Measurements from ENCODE around the gene VPS37C.

DNA sequence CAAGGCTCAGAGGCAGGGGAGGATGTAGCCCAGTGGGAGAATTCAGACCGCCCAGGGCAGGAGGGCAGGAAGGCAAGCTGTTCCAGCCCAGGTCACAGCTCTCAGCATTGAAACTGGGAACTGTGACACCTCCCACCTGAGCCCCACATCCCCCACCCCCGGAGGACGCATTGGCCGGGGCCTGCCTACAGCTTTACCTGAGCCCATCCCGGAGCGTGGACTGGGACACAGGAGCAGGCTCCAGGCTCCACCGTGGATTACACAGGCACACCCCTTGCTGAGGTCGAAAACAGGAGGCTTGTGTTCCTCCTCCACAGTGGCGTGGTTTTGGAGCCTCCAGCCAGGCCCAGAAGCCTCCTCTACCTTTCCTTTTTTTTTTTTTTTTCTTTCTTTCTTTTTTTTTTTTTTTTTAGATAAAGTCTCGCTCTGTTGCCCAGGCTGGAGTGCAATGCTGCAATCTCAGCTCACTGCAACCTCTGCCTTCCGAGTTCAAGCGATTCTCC lies 33.0 kb upstream of the VPS37C start:
- no peak for TF ChIP-seq JUN (IDR thresholded peaks at IDR 0.05)
- TF ChIP-seq, protein P1, sequence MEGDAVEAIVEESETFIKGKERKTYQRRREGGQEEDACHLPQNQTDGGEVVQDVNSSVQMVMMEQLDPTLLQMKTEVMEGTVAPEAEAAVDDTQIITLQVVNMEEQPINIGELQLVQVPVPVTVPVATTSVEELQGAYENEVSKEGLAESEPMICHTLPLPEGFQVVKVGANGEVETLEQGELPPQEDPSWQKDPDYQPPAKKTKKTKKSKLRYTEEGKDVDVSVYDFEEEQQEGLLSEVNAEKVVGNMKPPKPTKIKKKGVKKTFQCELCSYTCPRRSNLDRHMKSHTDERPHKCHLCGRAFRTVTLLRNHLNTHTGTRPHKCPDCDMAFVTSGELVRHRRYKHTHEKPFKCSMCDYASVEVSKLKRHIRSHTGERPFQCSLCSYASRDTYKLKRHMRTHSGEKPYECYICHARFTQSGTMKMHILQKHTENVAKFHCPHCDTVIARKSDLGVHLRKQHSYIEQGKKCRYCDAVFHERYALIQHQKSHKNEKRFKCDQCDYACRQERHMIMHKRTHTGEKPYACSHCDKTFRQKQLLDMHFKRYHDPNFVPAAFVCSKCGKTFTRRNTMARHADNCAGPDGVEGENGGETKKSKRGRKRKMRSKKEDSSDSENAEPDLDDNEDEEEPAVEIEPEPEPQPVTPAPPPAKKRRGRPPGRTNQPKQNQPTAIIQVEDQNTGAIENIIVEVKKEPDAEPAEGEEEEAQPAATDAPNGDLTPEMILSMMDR (IDR thresholded peaks at IDR 0.05): no peak
- no peak for TF ChIP-seq RAD21 (conservative IDR thresholded peaks at IDR 0.05 in 1 of 2, IDR thresholded peaks at IDR 0.05 in 1 of 2)
- no peak for TF ChIP-seq RNF2 (IDR thresholded peaks at IDR 0.05; ENCODE audit: borderline replicate concordance, low read depth)
- no peak for TF ChIP-seq POLR2A (IDR thresholded peaks at IDR 0.05; ENCODE audit: low read length)
- TF ChIP-seq FOSB (CRISPR knock-in tag; IDR thresholded peaks at IDR 0.05): no peak
- TF ChIP-seq BHLHE40 (IDR thresholded peaks at IDR 0.05; ENCODE audit: low read depth, low read length): no peak
- no peak for TF ChIP-seq EP300 (IDR thresholded peaks at IDR 0.05)
- TF ChIP-seq, protein P2, sequence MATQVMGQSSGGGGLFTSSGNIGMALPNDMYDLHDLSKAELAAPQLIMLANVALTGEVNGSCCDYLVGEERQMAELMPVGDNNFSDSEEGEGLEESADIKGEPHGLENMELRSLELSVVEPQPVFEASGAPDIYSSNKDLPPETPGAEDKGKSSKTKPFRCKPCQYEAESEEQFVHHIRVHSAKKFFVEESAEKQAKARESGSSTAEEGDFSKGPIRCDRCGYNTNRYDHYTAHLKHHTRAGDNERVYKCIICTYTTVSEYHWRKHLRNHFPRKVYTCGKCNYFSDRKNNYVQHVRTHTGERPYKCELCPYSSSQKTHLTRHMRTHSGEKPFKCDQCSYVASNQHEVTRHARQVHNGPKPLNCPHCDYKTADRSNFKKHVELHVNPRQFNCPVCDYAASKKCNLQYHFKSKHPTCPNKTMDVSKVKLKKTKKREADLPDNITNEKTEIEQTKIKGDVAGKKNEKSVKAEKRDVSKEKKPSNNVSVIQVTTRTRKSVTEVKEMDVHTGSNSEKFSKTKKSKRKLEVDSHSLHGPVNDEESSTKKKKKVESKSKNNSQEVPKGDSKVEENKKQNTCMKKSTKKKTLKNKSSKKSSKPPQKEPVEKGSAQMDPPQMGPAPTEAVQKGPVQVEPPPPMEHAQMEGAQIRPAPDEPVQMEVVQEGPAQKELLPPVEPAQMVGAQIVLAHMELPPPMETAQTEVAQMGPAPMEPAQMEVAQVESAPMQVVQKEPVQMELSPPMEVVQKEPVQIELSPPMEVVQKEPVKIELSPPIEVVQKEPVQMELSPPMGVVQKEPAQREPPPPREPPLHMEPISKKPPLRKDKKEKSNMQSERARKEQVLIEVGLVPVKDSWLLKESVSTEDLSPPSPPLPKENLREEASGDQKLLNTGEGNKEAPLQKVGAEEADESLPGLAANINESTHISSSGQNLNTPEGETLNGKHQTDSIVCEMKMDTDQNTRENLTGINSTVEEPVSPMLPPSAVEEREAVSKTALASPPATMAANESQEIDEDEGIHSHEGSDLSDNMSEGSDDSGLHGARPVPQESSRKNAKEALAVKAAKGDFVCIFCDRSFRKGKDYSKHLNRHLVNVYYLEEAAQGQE (IDR thresholded peaks at IDR 0.05): no peak
- TF ChIP-seq ESRRA (IDR thresholded peaks at IDR 0.05; ENCODE audit: borderline replicate concordance, low read length): no peak
- no peak for TF ChIP-seq MYC (IDR thresholded peaks at IDR 0.05; ENCODE audit: borderline replicate concordance, low read length)
- TF ChIP-seq KDM1A (IDR thresholded peaks at IDR 0.05; ENCODE audit: low read depth): no peak
- TF ChIP-seq MAFK (IDR thresholded peaks at IDR 0.05; ENCODE audit: partially characterized antibody): no peak
- TF ChIP-seq MAZ (IDR thresholded peaks at IDR 0.05; ENCODE audit: borderline replicate concordance, low read depth, low read length): no peak
